Calu3 (cell line): ENCODE results near the gene MAP2K6. TPM values are rescaled to one million over a fixed set of nuclear protein-coding genes. Genes with fewer than 3 reads are reported as not detected.

Experiments used
- BruUV-seq: library from RNA; stranded (reverse); fragments of 400-500 nt; replicated peaks from 2 replicates; lab custom pipeline; 2021; lab: Mats Ljungman, UMichigan
- CTCF ChIA-PET: fragments of 300-600 bp; sonication (Branson Sonifier 250); formaldehyde crosslinking; loops from one replicate; lab custom pipeline; 2022; ENCODE audit warnings: antibody characterized with exemption; lab: Charles Lee
- DNase-seq: peaks from one replicate; pipeline ENCODE4 v3.0.0; 2022
- H3K27ac Mint-ChIP-seq: one replicate; pipeline ENCODE4 v1.8.0; 2022; ENCODE audit warnings: mixed read lengths; ENCODE audit not compliant: unreplicated experiment
- H3K27me3 Mint-ChIP-seq: one replicate; pipeline ENCODE4 v1.8.0; 2022; ENCODE audit warnings: mixed read lengths; ENCODE audit not compliant: unreplicated experiment
- H3K36me3 Mint-ChIP-seq: one replicate; pipeline ENCODE4 v1.8.0; 2022; ENCODE audit warnings: mild to moderate bottlenecking, moderate library complexity, mixed read lengths; ENCODE audit not compliant: insufficient read depth, unreplicated experiment
- H3K4me1 Mint-ChIP-seq: one replicate; pipeline ENCODE4 v1.8.0; 2022; ENCODE audit warnings: mild to moderate bottlenecking, low read depth, mixed read lengths; ENCODE audit not compliant: unreplicated experiment
- H3K4me3 Mint-ChIP-seq: one replicate; pipeline ENCODE4 v1.8.0; 2022; ENCODE audit warnings: mild to moderate bottlenecking, low read depth, moderate library complexity, mixed read lengths; ENCODE audit not compliant: unreplicated experiment
- H3K9me3 Mint-ChIP-seq: one replicate; pipeline ENCODE4 v1.8.0; 2022; ENCODE audit warnings: low read depth, mixed read lengths; ENCODE audit not compliant: unreplicated experiment
- intact Hi-C: fragments of 100-400 bp; cut with micrococcal nuclease; formaldehyde crosslinking; loops from one replicate; pipeline ENCODE4 v1.10.0; 2022; ENCODE audit not compliant: unreplicated experiment
- total RNA-seq: library from RNA; stranded (reverse); gene quantifications from 2 replicates; pipeline ENCODE4 v1.2.3, GENCODE V29; 2022
- TF ChIP-seq, protein P1 (sequence below): fragments of 200-600 bp; IDR thresholded peaks from one replicate; pipeline ENCODE4 v1.8.0; 2022; ENCODE audit warnings: antibody characterized with exemption; ENCODE audit not compliant: unreplicated experiment

MAP2K6 gene
- total RNA-seq, 1 experiment from 2014 or later = 13.0 TPM

DNA sequence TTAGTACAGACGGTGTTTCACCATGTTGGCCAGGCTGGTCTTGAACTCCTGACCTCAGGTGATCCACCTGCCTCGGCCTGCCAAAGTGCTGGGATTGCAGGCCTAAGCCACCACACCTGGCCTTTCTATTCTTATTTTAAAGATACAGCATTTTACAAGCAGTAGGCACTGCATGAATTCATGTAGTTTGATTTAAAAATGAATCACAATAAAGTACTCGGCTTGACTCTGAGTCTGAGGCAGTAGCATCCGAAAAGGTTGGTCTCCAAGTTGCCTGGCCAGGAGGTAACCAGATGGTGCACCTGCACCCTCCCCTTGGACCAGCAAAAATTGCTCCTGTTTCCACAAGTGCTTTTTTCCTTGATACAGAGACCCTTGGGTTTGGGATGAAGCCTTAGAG lies 35.6 kb downstream of the MAP2K6 start:
- BruUV-seq = no TSS peak
- Mint-ChIP-seq H3K36me3 (no peaks in the 10 kb centered on the region), H3K9me3 (no peaks in the 10 kb centered on the region), H3K27me3 (no peaks in the 10 kb centered on the region), H3K4me3 (no peak overlapping the region), H3K27ac (no peak overlapping the region), H3K4me1 (peaks cover 8% of the 10 kb centered on the region)
- CTCF ChIA-PET = no interaction called here
- no peak for DNase-seq
- TF ChIP-seq, protein P1, sequence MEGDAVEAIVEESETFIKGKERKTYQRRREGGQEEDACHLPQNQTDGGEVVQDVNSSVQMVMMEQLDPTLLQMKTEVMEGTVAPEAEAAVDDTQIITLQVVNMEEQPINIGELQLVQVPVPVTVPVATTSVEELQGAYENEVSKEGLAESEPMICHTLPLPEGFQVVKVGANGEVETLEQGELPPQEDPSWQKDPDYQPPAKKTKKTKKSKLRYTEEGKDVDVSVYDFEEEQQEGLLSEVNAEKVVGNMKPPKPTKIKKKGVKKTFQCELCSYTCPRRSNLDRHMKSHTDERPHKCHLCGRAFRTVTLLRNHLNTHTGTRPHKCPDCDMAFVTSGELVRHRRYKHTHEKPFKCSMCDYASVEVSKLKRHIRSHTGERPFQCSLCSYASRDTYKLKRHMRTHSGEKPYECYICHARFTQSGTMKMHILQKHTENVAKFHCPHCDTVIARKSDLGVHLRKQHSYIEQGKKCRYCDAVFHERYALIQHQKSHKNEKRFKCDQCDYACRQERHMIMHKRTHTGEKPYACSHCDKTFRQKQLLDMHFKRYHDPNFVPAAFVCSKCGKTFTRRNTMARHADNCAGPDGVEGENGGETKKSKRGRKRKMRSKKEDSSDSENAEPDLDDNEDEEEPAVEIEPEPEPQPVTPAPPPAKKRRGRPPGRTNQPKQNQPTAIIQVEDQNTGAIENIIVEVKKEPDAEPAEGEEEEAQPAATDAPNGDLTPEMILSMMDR = no peak
- intact Hi-C loops = no loop called here

DNA sequence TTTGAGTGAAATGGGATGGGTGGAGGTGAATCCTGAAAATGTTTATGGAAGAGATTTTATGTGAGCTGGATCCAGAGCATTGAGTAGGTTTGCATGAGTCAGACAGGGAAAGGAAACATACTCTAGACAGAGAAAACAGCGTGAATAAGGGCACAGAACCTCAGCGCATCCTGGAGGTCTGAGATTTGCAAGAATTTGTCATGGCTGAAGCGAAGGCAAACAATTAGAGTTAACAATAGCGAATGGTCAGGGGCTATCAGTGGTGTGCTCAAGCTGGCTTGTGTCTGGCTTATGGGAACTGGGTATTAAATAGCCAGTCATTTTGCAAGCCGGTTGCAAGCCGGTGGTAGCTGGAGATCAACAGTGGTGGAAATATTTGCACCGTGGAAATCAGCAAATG lies 36.4 kb downstream of the MAP2K6 start:
- DNase-seq = no peak
- Mint-ChIP-seq H3K36me3 (no peaks in the 10 kb centered on the region), H3K4me3 (no peak overlapping the region), H3K9me3 (no peaks in the 10 kb centered on the region), H3K27me3 (no peaks in the 10 kb centered on the region), H3K4me1 (peaks cover 8% of the 10 kb centered on the region), H3K27ac (no peak overlapping the region)
- intact Hi-C loops = no loop called here
- CTCF ChIA-PET = interaction anchor here (0.6 kb wide), 1 partner anchor 61 kb away, joined by 4 read pairs; no protein-coding TSS in a partner anchor
- TF ChIP-seq, protein P1 = no peak
- no TSS peak for BruUV-seq

DNA sequence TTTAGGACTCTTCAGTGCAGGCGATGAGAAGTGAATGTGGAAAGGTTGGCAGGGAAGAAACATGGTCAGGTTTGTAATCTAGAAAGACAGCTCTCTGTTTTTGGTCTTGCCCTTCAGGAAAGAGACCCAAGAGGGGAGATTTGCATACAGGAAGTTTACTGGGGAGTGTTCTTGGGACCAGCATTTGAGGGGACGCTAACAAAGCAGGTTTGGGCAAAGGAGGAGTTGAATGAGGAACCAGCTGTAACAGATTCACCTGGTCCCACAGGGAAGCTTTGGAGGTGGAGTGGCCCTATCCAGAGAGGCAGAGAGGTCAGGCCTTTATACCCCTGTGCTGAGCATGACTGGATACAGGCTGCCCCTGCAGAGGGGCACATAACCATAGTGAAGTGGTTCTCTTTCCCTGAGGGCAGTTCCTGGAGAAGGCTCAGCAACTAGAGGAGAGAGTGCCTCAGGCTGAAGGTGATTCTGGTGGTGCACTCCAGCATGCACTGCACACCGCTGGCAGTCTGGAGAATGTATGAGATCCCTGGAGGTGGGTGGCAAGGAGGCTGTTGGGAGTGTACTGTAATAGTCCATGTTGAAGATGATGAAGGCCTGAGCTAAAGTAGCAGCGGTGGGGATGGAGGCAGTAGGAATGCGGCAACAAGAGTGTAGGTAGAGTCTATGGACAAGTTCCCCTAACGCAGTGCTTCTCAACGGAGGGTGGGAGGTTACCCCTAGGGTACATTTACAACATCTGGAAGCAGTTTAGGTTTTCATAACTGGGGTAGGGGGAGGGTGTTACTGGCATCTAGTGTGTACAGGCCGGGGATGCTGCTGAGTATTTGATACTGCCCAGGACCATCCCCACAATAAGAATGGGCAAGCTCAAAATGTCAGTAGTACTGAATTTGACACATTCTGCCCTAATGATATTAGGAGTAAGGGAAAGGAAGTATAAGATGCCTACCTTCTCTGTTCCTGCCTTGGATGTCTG lies 37.2 kb downstream of the MAP2K6 start:
- Mint-ChIP-seq H3K9me3 (peaks cover under 1% of the 10 kb centered on the region), H3K4me3 (no peak overlapping the region), H3K27ac (no peak overlapping the region), H3K27me3 (no peaks in the 10 kb centered on the region), H3K4me1 (peaks cover 8% of the 10 kb centered on the region), H3K36me3 (no peaks in the 10 kb centered on the region)
- TF ChIP-seq, protein P1 = no peak
- intact Hi-C loops = no loop called here
- CTCF ChIA-PET = interaction anchor here (0.6 kb wide), 1 partner anchor 62 kb away, joined by 4 read pairs; no protein-coding TSS in a partner anchor
- no TSS peak for BruUV-seq
- DNase-seq = no peak

DNA sequence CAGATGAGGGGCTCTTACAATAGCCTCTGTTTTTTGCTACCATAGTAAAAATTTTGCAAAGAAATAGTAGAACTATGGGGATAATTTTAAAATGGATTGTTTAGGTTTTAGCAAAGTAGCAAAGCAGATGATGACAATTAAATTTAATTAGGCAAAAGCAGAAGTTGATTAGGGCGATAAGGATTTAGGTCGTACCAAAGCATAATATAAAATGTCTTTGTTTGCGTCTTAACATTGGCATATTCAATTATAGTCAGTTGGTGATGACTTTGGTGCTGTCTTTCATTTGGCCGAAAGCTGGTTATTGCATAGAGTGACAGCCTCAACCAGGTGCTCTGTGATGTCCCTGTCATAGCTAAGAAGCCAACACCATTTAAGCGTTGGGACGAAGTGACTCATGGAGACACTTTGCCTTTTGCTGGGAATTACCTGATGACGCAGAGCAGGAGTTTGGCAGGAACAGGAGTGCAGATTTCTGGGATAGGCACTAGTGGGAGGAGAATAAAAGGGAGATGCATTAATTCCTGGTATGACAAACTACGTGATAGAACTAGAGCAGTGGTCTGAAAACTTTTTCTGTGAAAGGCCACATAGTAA lies 38.3 kb downstream of the MAP2K6 start:
- DNase-seq = no peak
- no TSS peak for BruUV-seq
- Mint-ChIP-seq H3K4me1 (peaks cover 8% of the 10 kb centered on the region), H3K36me3 (no peaks in the 10 kb centered on the region), H3K4me3 (no peak overlapping the region), H3K27me3 (no peaks in the 10 kb centered on the region), H3K9me3 (peaks cover 3% of the 10 kb centered on the region), H3K27ac (no peak overlapping the region)
- CTCF ChIA-PET = no interaction called here
- TF ChIP-seq, protein P1 = no peak
- intact Hi-C loops = no loop called here
